Neural crest cell (in vitro differentiated cells): ENCODE measurements around the gene NUBPL. TPM values are rescaled to one million over a fixed set of nuclear protein-coding genes. Genes with fewer than 3 reads are reported as not detected.
A peak's percentile ranks its signal among the peaks of the same experiment; 100 is the strongest.
"Not testable (repeated sequence)": the region's sequence is repeated elsewhere in the genome, so short reads cannot be mapped to it uniquely, and the experiment has no call there.

ENCODE experiments used
- DNase-seq: peaks from one replicate; pipeline ENCODE4 v3.0.0; 2021; ENCODE audit warnings: low read depth, mixed read lengths, low spot score
- H3K27ac Mint-ChIP-seq: one replicate; pipeline ENCODE4 v1.8.0; 2021; ENCODE audit warnings: mild to moderate bottlenecking, mixed read lengths; ENCODE audit not compliant: unreplicated experiment
- H3K27me3 Mint-ChIP-seq: 2 replicates; pipeline ENCODE4 v1.8.0; 2021; ENCODE audit warnings: low read depth, mild to moderate bottlenecking, mixed read lengths
- H3K36me3 Mint-ChIP-seq: 2 replicates; pipeline ENCODE4 v1.8.0; 2021; ENCODE audit warnings: low read depth, mild to moderate bottlenecking, mixed read lengths
- H3K4me1 Mint-ChIP-seq: 2 replicates; pipeline ENCODE4 v1.8.0; 2021; ENCODE audit warnings: mixed read lengths
- H3K4me3 Mint-ChIP-seq: one replicate; pipeline ENCODE4 v1.8.0; 2021; ENCODE audit warnings: mild to moderate bottlenecking, mixed read lengths
- H3K9me3 Mint-ChIP-seq: 2 replicates; pipeline ENCODE4 v1.8.0; 2021; ENCODE audit warnings: mixed read lengths
- total RNA-seq: library from RNA; stranded (reverse); gene quantifications from 2 replicates; pipeline ENCODE4 v1.2.1, GENCODE V29; 2021
- TF ChIP-seq, protein P1 (sequence below): fragments of 200-600 bp; sonication (generic); conservative IDR thresholded peaks from 2 replicates; pipeline ENCODE4 v1.5.0; 2021; ENCODE audit warnings: antibody characterized with exemption, mild to moderate bottlenecking

The NUBPL gene
- total RNA-seq, 1 donor from 2014 or later: 13.2 TPM

DNA sequence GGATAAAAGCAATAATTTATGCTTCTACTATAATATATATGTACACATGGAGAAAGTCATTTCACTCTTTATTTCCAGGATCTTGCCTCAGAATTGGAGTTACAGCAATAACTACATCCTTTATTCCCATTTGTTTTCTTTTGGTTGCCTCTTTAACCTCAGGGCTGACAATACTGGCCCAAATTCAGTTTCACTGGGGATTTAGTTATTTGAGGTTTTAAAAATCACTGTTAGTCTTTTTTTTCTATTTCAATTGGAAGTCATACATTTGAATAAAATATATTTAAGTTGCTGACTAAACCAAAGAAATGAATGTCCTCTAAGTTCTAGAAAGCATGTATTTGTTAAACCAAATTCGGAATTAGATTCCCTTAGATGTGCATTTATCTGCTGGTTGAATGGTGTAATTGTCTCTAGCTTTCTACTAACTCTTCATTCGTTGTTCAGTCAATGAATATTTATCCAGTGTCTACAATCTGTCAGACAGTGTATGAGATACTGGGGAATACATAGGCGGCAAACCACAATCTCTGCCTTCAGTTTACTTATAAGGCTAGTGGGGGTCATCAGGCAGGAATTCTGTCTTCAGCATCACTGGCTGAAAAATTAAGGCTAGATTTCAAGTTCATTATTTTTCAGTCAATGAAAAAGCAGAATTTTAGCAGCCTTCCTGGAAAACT, 325.1 kb downstream of the NUBPL start:
- Mint-ChIP-seq H3K36me3 (no peaks in the 10 kb centered on the region), H3K27ac (no peak overlapping the region), H3K4me3 (no peak overlapping the region), H3K9me3 (no peaks in the 10 kb centered on the region), H3K27me3 (no peaks in the 10 kb centered on the region), H3K4me1 (peaks cover 14% of the 10 kb centered on the region)
- TF ChIP-seq, protein P1, sequence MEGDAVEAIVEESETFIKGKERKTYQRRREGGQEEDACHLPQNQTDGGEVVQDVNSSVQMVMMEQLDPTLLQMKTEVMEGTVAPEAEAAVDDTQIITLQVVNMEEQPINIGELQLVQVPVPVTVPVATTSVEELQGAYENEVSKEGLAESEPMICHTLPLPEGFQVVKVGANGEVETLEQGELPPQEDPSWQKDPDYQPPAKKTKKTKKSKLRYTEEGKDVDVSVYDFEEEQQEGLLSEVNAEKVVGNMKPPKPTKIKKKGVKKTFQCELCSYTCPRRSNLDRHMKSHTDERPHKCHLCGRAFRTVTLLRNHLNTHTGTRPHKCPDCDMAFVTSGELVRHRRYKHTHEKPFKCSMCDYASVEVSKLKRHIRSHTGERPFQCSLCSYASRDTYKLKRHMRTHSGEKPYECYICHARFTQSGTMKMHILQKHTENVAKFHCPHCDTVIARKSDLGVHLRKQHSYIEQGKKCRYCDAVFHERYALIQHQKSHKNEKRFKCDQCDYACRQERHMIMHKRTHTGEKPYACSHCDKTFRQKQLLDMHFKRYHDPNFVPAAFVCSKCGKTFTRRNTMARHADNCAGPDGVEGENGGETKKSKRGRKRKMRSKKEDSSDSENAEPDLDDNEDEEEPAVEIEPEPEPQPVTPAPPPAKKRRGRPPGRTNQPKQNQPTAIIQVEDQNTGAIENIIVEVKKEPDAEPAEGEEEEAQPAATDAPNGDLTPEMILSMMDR: no peak
- no peak for DNase-seq

DNA sequence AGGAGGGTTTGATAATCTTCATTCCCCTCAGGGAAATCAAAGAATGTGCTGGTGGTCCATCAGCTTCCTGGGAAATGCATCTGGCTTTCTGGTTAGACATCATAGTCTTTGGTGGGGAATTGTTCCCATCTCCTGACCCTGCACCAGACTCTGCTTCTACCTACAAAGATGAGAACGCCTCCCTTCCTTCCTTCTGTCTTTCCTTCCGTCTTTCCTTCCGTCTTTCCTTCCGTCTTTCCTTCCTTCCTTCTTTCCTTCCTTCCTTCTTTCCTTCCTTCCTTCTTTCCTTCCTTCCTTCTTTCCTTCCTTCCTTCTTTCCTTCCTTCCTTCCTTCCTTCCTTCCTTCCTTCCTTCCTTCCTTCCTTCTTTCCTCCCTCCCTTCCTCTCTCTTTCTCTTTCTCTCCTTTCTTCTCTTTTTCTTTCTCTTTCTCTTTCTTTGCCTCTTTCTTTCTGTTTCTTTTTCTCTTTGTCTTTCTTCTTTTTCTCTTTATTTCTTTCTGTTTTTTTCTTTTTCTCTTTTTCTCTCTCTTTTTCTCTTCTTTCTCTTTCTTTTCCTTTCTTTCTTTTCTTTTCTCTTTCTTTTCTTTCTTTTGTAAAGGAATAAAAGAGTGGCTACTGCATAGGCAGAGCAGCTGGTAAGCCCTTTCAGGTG, 326.9 kb downstream of the NUBPL start:
- H3K36me3 Mint-ChIP-seq: no peaks in the 10 kb centered on the region
- no peaks in the 10 kb centered on the region for H3K9me3 Mint-ChIP-seq
- no peaks in the 10 kb centered on the region for H3K27me3 Mint-ChIP-seq
- peaks cover 32% of the 10 kb centered on the region for H3K4me1 Mint-ChIP-seq
- no peak overlapping the region for H3K27ac Mint-ChIP-seq
- no peak overlapping the region for H3K4me3 Mint-ChIP-seq
- DNase-seq: no peak
- TF ChIP-seq, protein P1: no peak

DNA sequence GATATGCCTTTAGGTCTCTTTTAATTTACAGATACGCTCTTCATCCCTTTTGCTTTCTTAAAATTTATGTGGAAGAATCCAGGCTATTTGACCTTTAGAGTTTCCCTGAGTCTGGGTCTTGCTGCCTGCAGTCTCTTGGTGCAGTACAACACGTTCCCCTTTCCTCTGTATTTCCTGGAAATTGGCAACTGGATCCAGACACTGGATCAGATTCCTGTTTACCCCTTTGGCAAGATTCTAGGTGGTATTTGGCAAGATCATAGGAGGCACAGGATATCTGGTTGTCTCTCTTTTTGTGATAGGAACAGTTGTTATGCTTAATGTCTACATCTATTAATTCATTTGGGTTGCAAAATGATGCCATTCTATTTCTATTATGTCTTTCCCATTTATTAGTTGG, 328.1 kb downstream of the NUBPL start:
- TF ChIP-seq, protein P1: no peak
- no peak for DNase-seq
- H3K27me3 Mint-ChIP-seq: no peaks in the 10 kb centered on the region
- no peak overlapping the region for H3K27ac Mint-ChIP-seq
- no peaks in the 10 kb centered on the region for H3K9me3 Mint-ChIP-seq
- H3K36me3 Mint-ChIP-seq: no peaks in the 10 kb centered on the region
- no peak overlapping the region for H3K4me3 Mint-ChIP-seq
- peaks cover 43% of the 10 kb centered on the region for H3K4me1 Mint-ChIP-seq

DNA sequence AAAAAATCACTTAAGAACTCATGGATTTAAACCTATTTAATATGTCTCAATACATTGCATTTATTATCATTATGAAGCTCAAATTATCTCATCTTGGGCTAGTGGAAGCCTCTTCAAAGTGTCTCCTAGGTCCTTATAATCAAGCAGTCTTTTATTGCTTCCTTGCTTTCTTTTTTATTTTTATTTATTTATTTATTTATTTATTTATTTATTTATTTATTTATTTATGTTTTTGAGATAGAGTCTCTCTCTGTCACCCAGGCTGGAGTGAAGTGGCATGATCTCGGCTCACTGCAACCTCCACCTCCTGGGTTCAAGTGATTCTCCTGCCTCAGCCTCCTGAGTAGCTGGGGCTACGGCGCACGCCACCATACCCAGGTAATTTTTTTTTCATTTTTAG, 329.0 kb downstream of the NUBPL start:
- not testable (repeated sequence) for H3K27ac Mint-ChIP-seq, H3K27me3 Mint-ChIP-seq, H3K4me3 Mint-ChIP-seq, H3K36me3 Mint-ChIP-seq, DNase-seq, H3K9me3 Mint-ChIP-seq
- H3K4me1 Mint-ChIP-seq: peaks cover 52% of the 10 kb centered on the region

DNA sequence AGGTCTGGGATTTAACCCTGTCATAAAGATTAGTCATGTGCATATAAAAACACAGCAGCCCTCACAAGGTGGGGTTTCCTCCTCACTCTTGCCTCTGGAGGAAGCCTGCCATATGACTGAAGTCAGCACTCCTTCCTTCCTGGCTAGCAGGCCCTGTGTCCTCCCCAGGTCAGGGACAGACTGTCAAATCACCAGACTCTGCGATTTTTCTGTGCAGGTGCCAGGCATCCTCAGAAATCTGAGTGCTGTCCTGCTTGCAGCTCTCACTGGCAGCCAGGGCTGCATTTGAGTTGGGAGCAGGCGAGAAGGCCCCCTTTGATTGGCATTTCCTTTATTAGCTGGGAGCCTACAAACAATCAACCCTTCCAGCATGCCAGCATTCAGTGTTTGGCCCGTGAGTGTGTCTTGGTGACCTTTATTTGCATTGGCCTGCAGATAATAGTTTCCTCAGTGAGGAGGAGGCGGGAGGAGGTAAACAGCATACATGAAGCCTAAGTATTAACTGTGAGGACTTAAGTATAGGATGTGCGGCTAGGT, 332.1 kb downstream of the NUBPL start:
- Mint-ChIP-seq H3K4me1 (peaks cover 53% of the 10 kb centered on the region), H3K36me3 (no peaks in the 10 kb centered on the region), H3K27ac (peak overlapping the region; percentile 69), H3K9me3 (no peaks in the 10 kb centered on the region), H3K27me3 (no peaks in the 10 kb centered on the region), H3K4me3 (peak overlapping the region; percentile 39)
- DNase-seq: peak; percentile 37
- TF ChIP-seq, protein P1: no peak

DNA sequence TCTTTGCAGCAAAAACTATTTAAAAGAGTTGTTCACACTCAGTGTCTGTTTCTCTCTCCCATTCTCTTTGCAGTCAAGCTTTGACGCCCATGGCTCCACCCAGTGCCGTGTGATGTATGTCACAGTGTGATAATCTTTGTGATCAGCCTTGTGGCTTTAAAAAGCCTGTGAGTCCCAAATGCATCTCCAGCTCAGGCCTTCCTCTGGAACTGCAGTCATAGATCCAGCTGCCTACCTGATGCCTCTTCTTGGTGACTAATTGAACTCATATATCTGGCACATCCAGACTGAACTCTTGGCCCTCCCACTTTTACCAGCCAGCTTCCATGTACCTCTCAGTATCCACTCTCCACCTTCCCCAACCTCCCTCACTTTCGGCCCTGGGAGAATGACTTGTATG, 333.1 kb downstream of the NUBPL start:
- H3K27ac Mint-ChIP-seq: peak overlapping the region; percentile 22
- H3K4me1 Mint-ChIP-seq: peaks cover 53% of the 10 kb centered on the region
- H3K27me3 Mint-ChIP-seq: no peaks in the 10 kb centered on the region
- H3K4me3 Mint-ChIP-seq: peak overlapping the region; percentile 1
- no peaks in the 10 kb centered on the region for H3K9me3 Mint-ChIP-seq
- H3K36me3 Mint-ChIP-seq: no peaks in the 10 kb centered on the region
- TF ChIP-seq, protein P1: no peak
- DNase-seq: no peak
